Urothelium cell line (cell line): Measurements from ENCODE around the gene VIPR1.
"Not testable (repeated sequence)": the region's sequence is repeated elsewhere in the genome, so short reads cannot be mapped to it uniquely, and the experiment has no call there.

Source experiments
- DNase-seq: peaks from one replicate; pipeline ENCODE4 v3.0.0; 2011; ENCODE audit warnings: low spot score, mixed read lengths
- FAIRE-seq: peaks from 2 replicates; lab custom pipeline; 2011; peaks lifted over from hg19 to GRCh38; lab: Jason Lieb, UNC

VIPR1 gene

DNA sequence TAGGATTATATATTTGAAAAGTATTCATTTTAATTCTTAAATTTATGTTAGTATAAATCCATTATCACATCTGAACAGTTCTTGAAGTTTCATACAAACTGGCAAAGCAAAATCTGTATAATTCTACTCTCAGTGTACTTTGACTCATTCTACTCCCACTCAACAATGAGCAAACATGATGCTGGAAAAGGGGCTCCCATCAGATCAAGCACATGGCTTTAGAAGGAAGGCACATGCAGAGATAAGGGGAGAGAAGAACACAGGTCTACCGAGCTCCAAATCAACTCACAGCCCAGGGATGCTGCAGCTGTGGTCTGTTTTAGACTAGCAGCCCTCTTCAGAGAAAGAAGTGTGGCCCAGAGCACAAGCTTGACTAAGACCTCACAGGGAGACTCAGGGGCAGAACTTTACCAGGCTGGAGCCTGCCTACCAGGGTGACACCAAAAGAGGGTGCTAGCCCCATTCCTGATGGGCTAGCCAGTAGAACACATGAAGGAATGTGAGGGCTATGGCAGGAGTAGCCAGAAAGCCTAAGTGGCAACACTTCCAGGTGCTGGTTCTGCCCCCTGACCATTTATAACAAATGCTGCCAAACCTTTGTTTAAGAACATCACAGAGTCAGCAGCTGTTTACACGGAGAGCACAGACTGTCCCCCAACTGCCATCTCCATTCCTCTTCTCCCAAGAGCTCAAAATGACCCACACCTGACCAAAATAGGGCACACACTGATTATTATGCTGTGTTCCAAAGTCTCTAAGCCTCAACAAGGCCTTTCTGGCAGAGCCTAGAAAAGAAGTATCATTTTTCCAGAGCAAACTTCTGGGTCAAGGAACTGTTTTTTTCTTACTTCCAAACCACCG, 59.8 kb downstream of the VIPR1 start:
- DNase-seq (no peak), FAIRE-seq (no peak)

DNA sequence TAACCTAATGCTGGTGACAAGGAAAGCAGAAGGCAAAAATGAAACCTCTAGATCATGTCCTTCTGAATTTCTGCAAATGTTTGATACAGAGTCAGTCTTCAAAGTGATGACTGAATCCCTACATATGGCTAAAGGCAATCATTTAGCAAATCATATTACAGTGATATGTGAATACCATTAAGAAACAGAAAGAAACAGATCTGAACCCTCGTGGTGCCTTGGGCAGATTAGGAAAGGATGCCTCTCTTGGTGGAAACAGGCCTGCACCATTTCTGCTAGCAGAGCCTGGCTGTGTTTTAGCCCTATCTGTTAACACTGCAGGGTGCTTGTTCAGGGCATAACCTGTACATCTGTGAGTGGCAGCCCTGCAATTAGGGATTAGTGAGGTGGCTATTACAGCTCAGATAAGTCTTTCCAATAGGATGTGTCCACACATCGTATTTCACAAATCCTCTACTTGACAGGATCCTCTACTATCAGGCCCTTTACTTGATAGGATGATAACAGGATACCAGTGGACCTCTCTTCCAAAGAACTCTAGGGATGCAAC, 67.2 kb downstream of the VIPR1 start:
- DNase-seq: no peak
- FAIRE-seq: no peak

DNA sequence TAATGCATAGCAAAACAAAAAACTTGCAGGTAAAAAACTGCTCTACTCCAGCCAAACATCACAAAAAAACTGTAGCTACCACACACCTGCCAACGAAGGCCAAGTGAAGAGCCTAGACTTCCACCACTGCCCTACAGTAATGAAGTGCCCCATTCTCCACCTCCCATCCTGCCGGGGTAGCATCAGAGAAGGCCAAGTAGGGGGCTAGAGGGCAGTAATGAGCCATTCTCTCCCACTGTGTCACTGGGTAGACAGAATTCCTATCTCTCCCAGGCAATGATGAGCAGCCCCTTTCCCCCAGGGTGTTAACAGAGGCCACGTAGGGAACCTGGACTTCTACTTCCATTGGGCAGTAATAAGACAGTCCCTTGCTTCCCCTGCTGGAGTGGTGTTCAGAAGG, 69.8 kb downstream of the VIPR1 start:
- DNase-seq (peak; percentile 60), FAIRE-seq (no peak)

DNA sequence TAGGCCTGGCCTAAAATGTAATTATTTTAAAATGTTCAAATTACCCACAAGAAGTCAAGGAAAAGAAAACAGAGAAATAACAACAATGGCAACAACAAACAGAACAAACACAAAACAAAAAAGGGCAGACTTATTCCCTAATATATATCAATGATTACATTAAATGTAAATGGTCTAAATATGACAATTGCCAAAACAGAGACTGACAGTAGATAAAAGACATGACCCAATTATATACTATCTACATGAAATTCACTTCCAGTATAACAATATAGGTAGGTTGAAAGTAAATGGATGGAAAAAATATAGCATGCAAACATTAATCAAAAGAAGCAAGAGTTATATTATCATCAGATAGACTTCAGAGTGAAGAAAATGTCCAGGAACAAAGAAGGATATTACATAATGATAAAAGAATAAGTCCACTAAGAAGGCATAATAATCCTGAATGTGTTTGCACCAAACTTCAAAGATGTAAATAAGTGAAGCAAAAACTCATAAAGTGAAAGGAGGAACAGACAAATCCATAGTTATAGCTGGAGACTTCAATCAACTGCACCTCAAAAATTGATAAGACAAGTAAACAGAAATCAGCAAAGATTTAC, 72.8 kb downstream of the VIPR1 start:
- FAIRE-seq (no peak), DNase-seq (no peak)

DNA sequence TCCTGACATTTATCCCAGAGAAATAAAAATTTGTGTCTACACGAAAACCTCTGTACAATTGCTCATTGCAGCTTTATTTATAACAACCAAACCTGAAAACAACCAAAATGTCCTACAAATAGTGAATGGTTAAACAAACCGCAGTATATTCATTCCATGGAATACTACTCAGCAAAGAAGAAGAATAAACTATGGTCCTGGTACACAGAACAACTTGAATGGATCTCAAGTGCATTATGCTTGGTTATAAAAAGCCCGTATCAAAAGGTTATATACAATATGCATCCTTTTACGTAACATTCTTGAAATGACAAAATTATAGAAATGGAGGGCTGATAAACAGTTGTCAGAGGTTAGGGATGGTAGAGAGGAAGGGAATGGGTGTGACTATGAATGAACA, 75.6 kb downstream of the VIPR1 start:
- FAIRE-seq (no peak), DNase-seq (no peak)

DNA sequence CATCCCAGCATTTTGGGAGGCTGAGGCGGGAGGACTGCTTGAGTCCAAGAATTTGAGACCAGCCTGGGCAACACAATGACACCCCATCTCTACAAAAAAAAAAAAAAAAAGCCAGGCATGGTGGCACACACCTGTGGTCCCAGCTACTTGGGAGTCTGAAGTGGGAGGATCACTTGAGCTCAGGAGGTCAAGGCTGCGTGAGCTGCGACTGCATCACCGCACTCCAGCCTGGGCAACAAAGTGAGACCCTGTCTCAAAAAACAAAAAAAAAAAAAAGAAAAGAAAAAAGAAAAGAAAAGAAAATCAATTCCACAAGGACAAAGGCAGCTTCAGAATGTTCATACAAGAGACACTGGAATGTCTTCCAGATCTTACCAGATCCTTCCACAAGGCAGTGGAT, 76.9 kb downstream of the VIPR1 start:
- not testable (repeated sequence) for FAIRE-seq, DNase-seq

DNA sequence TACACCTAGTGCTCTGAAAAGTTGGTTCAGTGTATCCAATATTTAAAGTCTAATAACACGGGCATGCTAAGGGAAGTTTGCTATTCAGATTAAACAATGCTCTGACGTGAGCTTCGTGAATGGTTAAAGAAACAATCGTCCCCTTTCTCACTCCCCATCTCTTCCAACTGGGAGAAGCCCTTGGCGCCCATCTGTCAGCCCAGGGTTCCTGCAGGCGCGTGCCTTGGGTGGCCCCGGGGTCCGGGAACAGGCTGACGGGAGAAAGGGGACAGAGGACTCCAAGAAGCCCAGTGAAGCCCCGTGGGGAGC, 78.9 kb downstream of the VIPR1 start:
- DNase-seq (no peak), FAIRE-seq (no peak)

DNA sequence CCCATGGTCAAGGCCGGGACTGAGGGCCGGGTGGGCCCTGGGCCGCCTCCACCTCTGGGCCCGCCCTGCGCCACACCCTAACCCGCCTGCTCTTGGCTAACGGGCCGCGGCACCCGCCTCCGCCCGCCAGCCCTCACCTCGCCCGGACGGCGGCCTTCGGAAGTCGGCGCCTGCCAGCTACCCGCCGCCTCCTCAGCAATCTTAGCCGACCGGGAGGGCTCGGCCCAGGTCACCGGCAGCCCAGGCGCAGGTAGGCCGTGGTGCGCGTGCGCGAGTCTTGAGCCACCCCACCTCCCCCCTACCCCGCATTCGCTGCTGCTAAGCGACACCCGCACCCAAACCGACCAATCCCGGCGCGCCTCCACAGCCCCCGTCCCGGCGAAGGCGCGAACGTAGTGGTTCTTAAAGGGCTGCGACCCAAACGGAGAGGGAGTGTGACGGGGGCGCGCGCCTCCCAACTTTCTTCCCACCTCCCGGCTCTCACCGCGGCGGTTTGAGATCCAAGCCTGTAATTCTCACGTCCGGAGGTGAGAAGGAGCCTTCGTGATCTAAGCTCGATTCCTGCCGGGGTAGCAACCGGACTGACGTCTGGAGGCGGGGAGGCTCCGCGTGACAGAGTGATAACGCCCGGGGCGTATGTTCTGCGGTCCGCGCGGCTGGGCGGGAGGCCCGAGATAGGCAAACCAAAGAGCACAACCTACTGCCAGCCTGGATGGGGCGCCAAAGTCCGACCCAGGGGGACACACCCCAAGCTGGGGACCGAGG, 79.4 kb downstream of the VIPR1 start, which contains the start of gene SEC22C:
TSS of gene SEC22C (minus strand) at position 259 of the 765 bp plus-strand sequence. CDS start 12,921 bp downstream, outside the sequence.
- DNase-seq: peak; percentile 99
- FAIRE-seq: peak; percentile 81

DNA sequence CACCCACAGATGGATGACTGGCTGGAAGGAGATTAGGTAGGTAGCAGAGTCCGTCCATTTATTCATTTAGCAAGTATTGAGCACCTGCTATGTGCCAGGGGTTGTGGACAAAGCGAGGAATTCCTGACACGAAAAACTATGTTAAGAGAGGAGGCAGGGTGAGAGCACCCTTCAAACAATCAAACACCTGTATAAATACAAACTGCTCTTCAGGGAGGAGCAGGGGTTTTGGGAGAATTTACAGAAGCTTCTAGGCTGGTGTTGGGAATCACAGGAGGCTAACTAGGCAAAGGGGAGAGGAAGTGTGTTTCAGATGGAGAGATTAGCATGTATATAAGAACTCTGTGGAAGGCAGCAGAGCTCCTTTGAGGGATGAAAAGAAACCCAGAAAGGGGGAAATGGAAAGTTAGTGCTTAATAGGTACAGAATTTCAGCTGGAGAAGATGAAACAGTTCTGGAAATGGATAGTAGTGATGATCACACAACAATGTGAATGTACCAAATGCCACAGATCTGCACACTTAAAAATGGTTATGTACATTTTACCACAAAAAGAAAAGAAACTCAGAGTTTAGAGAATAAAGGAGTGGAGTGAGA, 80.1 kb downstream of the VIPR1 start:
- FAIRE-seq (no peak), DNase-seq (no peak)
